ENCODE measurements around the gene ACTL7A.
"Not testable (repeated sequence)": the region's sequence is repeated elsewhere in the genome, so short reads cannot be mapped to it uniquely, and the experiment has no call there.

Gene ACTL7A, protein sequence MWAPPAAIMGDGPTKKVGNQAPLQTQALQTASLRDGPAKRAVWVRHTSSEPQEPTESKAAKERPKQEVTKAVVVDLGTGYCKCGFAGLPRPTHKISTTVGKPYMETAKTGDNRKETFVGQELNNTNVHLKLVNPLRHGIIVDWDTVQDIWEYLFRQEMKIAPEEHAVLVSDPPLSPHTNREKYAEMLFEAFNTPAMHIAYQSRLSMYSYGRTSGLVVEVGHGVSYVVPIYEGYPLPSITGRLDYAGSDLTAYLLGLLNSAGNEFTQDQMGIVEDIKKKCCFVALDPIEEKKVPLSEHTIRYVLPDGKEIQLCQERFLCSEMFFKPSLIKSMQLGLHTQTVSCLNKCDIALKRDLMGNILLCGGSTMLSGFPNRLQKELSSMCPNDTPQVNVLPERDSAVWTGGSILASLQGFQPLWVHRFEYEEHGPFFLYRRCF

DNA sequence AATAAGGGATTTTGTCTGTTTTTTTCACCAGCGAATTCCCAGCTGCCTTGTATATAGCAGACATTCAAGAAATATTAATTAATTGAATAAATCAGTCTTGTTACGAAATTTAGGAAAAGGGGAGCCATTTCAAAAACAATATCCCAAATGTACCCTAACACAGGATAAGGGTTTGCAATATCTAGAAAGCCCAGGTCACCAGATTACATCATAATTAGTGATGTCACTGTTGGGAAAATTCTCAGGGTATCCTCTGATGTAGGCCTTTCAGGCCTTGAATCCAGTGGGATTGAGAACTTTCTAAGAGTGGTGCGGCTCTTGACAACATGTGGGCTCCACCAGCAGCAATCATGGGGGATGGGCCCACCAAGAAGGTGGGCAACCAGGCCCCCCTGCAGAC lies at the start of gene ACTL7A:
Gene ACTL7A, plus strand, starts transcription at position 270 of the 400 bp plus-strand sequence. Its CDS starts 57 bp downstream, at position 327.
- no peak for DNase-seq

DNA sequence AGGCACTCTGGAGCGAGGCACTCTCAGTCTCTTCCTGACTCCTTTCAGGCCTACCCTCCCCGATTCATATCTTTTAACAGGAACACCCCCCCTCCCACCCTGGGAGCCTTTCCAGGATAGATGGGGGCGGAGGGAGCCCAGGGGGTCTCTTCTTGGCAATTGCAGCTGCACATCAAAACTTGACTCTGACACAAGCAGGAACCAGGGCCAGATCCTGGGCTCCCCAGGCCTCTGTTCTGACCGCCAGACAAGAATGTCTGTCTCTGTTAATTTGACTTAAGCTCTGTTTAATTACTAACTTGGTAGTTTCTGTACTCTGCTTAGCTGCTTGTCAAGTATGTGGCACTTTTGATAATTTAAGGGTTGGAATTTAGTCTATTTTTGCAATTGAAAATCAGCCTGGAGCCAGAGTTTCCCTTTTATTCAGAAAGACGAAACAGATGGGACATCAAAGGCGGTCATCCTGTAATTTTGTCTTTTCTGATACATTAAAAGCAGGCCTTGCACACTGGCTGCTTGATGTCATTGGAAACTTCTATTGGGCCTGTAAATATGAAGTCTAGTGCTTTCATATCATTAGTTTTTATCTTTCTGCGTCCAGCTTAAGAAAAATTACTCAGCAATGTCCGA lies 49.6 kb upstream of the ACTL7A start:
- peak in 1 of 2 experiments; percentile 21 for DNase-seq

DNA sequence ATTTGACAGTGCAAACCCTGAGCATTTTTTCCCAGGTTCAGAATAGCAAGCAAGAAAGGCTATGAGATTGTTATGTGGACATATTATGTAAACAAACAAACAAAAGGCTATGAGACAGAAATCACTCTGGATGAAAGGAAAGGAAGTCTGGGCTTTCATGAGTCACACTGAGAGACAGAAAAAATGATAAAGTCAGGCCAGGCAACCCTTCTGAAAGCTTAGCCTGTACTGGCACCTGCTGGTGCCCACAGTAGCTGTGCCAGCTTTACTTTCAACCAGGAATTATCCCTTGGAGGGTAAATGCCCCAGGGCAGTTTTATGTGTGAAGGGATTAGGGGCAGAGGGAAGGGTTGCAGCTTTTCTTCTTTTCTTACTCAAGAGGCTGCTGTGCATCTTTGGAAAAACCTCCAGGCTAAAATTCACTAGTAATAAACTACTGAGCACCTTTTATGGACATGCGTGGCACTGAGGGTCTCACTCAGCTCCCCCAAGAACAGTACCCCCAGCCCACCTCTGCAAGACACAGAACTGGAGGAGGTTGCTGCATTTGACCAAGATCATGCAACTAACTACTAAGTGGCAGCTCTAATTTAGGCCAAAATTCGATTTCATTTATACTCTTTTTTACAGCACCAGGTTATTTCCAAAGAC lies 48.0 kb upstream of the ACTL7A start:
- peak; percentile 57 to 83 for DNase-seq

DNA sequence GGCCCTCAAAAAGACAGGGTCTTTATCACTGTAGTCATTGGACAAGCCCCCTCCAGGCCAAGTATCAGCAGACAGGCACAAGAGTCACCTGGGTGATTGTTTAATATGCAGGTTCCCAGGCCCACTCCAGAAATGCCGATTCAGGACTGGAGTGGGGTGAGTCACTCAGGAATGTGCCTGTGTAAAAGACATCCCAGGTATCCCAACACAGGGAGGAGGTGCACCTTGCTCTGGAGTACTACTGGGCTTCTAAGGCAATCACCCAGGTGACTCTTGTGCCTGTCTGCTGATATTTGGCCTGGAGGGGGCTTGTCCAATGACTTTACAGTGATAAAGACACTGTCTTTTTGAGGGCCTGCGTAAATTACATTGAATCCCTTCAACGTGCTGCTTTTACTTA lies 46.9 kb upstream of the ACTL7A start:
- DNase-seq: no peak

DNA sequence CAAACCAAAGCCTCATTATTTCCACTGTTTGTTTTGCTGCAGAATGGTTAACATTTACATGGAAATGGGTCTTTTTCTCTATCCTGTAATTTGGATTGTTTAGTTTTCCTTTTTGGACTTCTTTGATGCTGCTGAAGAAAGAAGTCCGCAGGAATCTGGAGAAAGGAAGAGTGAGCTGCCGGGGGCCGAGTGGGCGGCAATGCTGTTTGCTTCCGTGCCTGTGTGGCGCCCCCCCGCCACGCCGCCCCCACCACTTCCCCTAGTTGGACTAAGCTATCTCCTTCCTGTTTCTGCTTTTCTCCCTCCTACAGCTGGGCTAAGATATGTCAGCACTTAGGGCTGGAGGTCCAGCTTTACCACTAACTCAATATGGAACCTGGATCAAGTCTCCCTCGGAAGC lies 46.0 kb upstream of the ACTL7A start:
- no peak for DNase-seq

DNA sequence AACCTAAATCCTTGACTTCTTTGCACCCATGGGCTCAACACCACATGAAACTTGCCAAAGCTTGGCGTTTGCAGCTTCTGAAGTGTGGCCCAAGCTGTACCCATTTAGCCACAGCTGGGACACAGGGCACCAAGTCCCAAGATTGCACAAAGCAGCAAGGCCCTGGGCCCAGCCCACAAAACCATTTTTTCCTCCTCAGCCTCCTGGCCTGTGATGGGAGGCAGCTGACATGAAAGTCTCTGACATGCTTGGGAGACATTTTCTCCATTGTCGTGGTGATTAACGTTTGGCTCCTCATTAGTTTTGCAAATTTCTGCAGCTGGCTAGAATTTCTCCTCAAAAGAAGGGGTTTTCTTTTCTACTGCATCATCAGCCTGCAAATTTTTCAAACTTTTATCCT lies 38.2 kb upstream of the ACTL7A start:
- no peak for DNase-seq

DNA sequence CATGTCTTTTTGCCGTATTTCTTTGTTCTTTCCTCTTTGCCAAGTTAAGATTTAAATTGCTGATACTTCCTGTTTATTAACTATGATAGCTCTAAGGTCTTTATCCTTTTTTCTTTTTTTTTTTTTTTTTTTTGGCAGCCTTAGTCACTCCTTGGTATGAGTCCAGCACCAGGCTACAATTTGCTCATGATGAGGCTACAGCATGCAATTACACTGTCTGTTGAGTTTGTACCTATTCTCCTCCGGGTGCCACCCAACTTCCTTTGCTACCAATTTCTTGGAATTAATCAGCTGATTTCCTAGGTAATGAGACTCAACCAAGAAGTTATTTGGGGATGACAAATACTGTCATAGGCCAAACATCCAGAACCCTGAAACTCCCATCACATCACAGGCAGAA lies 31.8 kb upstream of the ACTL7A start:
- DNase-seq: no peak

DNA sequence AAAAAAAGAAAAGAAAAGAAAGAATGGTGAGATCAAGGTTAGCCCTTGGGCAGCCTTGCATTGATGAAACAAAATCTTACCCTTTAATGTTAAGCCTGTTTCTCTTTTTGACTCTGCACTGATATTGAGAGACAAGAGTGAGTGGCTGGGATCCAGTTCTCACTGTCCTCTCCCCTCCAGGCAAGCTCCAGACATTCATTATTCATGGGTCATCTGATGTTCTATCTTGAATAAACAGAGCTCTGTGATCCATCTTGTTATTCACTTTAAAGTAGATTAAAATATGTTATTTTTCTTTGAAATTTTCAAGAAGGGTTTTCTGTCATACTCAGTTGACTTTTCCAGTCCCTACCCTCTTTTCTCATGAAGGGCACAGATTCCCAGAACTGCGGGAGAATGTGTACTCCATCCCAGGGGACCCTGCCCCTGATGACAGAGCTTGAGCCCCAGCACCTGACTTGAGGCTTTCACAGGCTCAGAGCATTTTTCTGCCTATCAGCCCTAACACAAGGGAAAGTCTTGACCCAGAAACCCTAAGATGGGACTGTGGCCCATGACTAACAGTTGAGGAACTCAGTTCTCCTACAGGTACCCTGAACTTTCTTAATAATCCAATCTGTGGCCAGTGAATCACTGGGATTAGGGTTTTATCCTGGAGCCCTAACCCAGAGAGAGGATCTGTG lies 30.4 kb upstream of the ACTL7A start:
- no peak for DNase-seq

DNA sequence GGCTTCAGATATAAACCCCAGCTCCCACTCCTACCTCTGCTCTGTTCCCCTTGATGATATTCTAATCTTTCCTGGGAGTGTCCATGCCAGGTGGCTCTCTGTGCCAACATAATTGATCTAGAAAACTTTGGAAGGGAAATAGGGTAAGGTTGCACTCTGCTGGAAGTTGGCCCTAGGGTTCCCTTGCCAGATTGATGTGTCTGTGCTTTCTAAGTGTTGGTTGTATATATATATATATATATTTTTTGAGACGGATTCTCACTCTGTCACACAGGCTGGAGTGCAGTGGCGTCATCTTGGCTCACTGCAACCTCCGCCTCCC lies 29.9 kb upstream of the ACTL7A start:
- no peak for DNase-seq

DNA sequence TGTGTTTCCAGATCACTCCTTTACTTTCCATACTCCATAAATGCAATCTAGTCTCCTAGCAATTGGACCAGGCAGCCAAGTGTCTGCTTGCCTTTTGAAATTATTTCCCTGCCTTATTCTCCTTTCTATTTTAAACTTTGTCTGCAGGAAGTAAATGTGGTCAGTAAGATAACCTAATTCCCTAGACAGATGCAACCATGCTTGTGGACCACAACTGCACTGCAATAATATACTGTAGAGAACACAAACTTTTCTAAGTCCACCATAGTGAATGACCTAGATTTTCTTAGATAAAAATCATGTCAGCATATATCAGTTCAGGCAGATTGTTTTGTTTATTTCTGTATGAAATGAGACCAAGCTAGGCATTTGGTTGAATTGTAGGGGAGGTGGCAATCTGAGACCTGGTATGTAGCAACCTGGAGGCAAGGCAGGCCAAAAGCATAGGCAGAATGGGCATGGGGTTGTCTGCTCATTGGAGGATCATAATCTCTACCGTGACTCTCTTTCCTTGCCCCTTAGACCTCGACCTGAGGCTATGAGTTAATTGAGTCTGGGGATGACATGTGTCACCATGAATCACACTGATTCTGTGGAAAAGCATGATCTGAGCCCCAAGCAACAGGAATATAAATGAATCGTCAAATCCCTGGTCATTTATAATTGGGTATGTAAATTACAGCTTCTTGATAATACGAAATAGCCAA lies 27.0 kb upstream of the ACTL7A start:
- no peak for DNase-seq

DNA sequence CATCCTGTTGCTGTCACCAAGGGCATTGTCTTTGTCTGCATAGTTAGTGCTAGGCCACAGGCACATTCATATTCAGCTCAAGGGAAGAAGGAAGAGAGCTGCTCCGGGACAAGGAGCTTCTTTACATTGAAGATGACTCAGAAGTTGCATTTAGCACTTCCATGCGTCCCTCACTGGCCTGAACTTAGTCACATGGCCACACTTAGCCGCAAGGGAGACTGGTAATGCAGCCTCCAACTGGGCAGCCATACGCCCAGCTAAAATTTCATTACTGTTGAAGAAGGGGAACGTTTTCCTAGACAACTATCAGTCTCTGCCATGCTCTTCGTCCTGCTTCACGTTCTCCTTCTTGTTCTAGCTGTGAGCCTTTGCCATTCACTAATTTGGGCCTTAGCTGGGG lies 26.2 kb upstream of the ACTL7A start:
- DNase-seq: no peak

DNA sequence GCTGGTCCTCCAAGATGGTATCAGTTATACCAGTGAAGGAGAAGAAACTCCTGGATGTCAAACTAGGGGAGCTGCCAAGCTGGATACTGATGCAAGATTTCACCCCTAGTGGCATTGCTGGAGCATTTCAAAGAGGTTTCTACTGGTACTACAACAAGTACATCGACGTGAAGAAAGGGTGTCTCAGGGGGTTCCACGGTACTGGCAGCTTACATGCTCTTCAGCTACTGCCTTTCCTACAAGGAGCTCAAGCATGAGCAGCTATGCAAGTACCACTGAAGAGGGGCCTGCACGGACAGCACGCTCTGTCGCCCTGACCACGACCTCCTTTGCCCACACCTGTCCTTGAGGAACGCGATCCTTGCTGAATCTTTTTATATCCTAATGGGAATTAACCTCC lies 25.7 kb upstream of the ACTL7A start:
- no peak for DNase-seq

DNA sequence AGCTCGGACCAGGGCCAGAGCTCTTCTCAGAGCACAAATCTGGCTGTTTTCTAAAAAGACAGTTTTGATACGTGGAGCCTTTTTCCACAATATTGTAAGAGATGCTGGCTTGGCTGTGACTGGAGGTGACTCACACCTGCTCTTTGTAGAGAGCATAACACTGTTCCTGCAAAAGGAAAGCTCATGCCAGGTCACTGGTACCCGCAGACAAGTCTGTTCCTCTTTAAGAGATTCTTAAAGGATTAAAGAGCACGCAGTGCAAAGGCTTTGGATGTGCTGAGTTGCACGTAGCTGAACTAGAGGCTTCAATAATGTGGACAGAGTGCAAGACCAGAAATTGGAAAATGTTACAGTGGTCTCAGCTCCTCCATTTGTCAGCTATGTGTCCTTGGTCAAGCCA lies 25.3 kb upstream of the ACTL7A start:
- DNase-seq: no peak

DNA sequence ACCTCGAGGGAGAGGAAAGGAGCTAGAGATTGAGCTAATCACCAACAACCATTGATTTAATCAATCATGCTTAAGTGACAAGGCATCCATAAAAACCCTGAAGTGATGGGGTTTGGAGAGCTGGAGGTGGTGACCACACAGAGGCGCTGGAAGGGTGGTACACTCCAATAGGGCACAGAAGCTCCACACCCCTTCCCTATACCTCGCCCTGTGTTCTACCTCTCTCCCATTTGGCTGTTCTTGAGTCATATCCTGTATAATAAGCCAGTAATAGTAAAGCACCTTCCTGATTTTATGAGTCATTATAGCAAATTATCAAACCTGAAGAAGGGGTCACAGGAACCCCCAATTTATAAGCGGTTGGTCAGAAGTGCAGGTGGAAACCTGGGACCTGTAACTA lies 24.5 kb upstream of the ACTL7A start:
- no peak for DNase-seq

DNA sequence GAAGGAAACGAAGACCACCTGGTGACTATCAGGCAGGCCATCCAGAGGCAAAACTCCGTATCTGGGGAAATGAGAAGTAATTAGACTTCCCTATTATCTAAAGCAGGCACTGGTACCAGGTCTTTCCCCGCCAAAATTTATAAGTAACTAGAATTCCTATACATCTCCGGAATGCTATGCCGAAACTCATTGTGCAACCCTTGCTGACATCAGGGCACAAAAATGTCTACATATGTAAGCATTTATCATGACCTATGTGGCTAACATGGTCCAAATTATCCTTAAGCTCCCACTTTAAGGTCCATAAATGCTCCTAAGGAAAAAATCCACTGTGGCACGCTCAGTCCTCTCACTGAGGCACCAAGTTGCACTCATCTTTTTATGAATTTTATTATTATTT lies 24.0 kb upstream of the ACTL7A start:
- no peak for DNase-seq

DNA sequence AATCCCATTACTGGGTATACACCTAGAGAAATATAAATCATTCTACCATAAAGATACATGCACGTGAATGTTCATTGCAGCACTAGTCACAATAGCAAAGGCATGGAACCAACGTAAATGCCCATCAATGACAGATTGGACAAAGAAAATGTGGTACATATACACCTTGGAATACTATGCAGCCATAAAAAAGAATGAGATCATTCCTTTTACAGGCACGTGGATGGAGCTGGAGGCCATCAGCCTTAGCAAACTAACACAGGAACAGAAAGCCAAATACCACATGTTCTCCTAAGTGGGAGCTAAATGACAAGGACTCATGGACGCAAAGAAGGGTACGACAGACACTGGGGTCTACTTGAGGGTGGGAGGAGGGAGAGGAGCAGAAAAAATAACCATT lies 22.5 kb upstream of the ACTL7A start:
- not testable (repeated sequence) for DNase-seq

DNA sequence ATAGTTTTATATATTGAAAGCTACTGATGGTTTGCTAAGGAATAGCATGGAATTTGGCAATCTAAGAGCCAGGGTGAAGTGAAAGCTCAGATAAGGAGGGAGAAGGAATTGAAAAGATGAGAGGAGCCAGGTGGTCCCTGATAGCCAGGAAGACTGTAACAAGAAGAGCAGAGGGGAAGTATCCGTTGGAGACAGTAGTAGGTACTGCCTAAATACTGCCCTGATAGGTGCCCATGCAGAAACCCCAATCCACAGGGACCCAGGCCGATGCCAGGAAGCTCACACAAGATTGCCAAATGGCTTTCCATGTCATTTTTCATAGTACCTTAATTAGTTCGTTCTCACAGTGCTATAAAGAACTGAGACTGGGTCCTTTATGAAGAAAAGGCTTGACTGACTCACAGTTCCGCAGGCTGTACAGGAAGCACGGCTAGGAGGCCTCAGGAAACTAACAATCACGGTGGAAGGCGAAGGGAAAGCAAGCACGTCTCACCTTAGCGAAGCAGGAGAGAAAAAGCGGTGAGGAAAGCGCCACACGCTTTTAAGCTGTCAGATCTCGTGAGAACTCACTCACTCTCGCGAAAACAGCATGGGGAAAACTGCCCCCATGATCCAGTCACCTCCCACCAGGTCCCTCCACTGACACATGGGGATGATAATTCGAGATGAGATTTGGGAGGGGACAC lies 19.3 kb upstream of the ACTL7A start:
- peak in 1 of 2 experiments; percentile 11 for DNase-seq

DNA sequence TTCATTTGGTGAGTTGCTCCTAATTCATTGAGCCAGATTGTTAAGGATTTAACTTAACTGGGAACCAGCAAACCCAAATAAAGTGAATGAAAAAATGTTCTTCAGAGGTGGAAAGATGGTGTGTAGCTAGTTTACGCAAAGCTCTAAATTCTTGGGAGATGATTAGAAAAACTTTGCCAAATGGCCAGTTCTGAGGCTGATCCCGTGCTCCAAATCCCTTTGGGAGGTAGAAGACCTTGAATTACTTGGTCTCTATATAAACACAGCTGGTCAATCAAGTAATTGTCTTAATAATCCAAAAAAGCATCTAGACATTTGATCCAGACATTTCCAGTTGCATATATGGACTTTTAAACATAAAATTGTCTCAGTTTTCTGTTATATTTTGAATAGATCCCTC lies 17.7 kb upstream of the ACTL7A start:
- peak; percentile 20 to 59 for DNase-seq

DNA sequence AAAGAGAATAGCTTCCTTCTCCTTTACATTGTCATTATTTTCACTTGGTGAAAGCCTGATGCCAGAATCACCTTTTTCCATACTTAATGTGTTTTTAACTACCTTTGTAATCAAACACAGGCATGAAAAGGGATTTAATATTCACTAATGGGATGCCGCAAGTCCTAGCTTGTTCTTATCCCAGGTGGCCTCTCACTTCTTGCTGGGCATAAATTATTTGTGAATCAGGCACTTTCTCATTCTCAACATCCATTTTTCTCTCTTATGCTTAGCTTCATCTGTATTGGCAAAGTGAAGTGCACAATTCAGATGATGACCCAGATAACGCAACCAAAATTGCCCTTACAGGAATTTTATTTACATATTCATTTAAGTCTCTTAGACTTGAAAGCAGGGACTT lies 17.2 kb upstream of the ACTL7A start:
- DNase-seq: peak; percentile 44 to 85

DNA sequence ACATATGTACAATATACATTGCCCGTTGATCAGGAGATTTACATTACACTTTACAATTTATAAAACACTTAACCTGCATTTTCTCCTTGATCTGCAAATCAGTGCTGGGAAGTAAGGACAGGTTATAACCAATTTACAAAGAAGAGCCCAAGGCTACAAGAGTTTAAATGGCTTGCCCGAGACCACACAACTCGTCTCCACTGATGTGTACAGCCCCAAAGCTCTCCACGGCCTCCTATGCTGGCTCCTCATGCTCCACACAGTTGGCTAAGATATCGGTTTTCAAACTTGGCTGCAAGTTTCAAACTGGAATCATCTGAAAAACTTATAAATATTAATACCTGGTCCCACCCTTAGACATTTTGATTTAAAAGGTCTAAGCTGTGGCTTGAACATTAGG lies 16.6 kb upstream of the ACTL7A start:
- DNase-seq: no peak

DNA sequence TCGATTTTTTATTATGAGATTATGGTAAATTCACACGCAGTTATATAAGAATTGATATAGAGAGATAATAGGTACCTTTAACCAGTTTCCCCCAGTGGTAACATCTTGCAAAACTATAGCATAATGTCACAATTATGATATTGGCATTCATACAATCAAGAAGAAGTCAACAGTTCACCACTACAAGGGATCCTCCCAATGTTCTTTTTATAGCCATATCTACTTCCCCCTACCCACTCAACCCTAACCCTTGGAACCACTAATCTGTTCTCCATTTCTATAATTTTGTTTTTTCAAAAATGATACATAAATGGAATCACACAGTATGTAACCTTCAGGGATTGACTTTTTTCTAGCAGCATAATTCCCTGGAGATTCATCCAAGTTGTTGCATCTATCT lies 16.1 kb upstream of the ACTL7A start:
- DNase-seq: no peak

DNA sequence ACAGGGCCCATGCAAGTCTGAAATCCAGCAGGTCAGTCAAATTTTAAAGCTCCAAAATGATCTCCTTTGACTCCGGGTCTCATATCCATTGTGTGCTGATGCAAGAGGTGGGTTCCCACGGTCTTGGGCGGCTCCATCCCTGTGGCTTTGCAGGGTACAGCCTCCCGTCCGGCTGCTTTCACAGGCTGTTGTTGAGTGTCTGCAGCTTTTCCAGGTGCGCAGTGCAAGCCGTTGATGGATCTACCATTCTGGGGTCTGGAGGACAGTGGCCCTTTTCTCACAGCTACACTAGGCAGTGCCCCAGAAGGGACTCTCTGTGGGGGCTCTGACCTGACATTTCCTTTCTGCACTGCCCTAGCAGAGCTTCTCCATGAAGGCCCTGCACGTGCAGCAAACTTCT lies 13.8 kb upstream of the ACTL7A start:
- not testable (repeated sequence) for DNase-seq

Measured in NCI-H2081 (cell line).